Measurements from ENCODE around the gene KIF26B.

DNA sequence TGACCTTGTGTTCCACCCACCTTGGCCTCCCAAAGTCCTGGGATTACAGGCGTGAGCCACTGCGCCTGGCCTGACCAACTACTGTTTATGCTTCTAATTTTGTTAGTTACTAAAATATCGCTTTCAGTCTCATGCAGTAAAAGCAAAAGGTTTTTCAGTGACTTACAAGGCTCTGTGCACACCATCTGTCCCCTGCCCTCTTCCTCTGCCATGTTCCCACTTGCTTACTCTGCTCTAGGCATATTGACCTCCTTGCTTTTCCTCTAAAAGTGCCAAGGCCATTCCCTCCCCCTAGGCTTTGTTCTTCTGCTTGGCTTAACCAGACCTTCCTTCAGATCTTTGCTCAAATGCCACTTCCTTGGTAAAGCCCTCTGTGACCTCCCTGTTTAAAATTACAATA lies 276.9 kb downstream of the KIF26B start:
- no peak for TF ChIP-seq CTCF (IDR thresholded peaks at IDR 0.05)
- no peak for TF ChIP-seq POLR2A (IDR thresholded peaks at IDR 0.05; ENCODE audit: low read length)
- no peak for TF ChIP-seq CEBPB (IDR thresholded peaks at IDR 0.05)
- no peak for TF ChIP-seq E2F6 (IDR thresholded peaks at IDR 0.05; ENCODE audit: borderline replicate concordance, low read depth)
- no peak for TF ChIP-seq RNF2 (IDR thresholded peaks at IDR 0.05; ENCODE audit: borderline replicate concordance, low read depth)
- no peak for TF ChIP-seq JUNB (IDR thresholded peaks at IDR 0.05)
- no peak for TF ChIP-seq EP300 (IDR thresholded peaks at IDR 0.05)
- no peak for TF ChIP-seq RAD21 (conservative IDR thresholded peaks at IDR 0.05 in 1 of 2, IDR thresholded peaks at IDR 0.05 in 1 of 2)
- TF ChIP-seq, protein P1, sequence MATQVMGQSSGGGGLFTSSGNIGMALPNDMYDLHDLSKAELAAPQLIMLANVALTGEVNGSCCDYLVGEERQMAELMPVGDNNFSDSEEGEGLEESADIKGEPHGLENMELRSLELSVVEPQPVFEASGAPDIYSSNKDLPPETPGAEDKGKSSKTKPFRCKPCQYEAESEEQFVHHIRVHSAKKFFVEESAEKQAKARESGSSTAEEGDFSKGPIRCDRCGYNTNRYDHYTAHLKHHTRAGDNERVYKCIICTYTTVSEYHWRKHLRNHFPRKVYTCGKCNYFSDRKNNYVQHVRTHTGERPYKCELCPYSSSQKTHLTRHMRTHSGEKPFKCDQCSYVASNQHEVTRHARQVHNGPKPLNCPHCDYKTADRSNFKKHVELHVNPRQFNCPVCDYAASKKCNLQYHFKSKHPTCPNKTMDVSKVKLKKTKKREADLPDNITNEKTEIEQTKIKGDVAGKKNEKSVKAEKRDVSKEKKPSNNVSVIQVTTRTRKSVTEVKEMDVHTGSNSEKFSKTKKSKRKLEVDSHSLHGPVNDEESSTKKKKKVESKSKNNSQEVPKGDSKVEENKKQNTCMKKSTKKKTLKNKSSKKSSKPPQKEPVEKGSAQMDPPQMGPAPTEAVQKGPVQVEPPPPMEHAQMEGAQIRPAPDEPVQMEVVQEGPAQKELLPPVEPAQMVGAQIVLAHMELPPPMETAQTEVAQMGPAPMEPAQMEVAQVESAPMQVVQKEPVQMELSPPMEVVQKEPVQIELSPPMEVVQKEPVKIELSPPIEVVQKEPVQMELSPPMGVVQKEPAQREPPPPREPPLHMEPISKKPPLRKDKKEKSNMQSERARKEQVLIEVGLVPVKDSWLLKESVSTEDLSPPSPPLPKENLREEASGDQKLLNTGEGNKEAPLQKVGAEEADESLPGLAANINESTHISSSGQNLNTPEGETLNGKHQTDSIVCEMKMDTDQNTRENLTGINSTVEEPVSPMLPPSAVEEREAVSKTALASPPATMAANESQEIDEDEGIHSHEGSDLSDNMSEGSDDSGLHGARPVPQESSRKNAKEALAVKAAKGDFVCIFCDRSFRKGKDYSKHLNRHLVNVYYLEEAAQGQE (IDR thresholded peaks at IDR 0.05): no peak
- TF ChIP-seq KDM5A (IDR thresholded peaks at IDR 0.05): no peak
- TF ChIP-seq, protein P2, sequence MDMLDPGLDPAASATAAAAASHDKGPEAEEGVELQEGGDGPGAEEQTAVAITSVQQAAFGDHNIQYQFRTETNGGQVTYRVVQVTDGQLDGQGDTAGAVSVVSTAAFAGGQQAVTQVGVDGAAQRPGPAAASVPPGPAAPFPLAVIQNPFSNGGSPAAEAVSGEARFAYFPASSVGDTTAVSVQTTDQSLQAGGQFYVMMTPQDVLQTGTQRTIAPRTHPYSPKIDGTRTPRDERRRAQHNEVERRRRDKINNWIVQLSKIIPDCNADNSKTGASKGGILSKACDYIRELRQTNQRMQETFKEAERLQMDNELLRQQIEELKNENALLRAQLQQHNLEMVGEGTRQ (IDR thresholded peaks at IDR 0.05): no peak
- TF ChIP-seq FOXS1 (CRISPR knock-in tag; IDR thresholded peaks at IDR 0.05): no peak

All from A549 (cell line).